Upper lobe of left lung (tissue), 4 donors: Measurements from ENCODE around the gene MAP1LC3B.
"Not testable (repeated sequence)": the region's sequence is repeated elsewhere in the genome, so short reads cannot be mapped to it uniquely, and the experiment has no call there.

Experiments
- CTCF ChIP-seq, 6 experiments: fragments of 450-650 bp in 4 of 6; fragments of 200-600 bp in 2 of 6; sonication (generic) in 2 of 6; IDR thresholded peaks; one replicate each; pipeline ENCODE4 v1.5.1; 2016 to 2019; ENCODE audit warnings: antibody characterized with exemption in 6 of 6
- POLR2A ChIP-seq, 4 donors: fragments of 450-650 bp; IDR thresholded peaks; one replicate each; pipeline ENCODE4 v1.5.1; 2016 to 2017; ENCODE audit warnings: antibody characterized with exemption in 4 of 4, mild to moderate bottlenecking in 2 of 4

- TF ChIP-seq POLR2A, CTCF (IDR thresholded peaks at IDR 0.05): not testable (repeated sequence)
Observed at GRCh38 chr16:87384875-87385167, 7.3 kb upstream of the MAP1LC3B start.
